Left lobe of liver (tissue), 2 donors: Measurements from ENCODE around the gene RXFP1. TPM values are rescaled to one million over a fixed set of nuclear protein-coding genes. Genes with fewer than 3 reads are reported as not detected.

Source experiments
- ATAC-seq: fragments of 200-7000 bp; cut with Tn5 transposase; one replicate; pipeline ENCODE4 v1.9.1; 2020; ENCODE audit warnings: mild to moderate bottlenecking, moderate library complexity
- DNase-seq: peaks from one replicate; pipeline ENCODE4 v3.0.0-alpha.2; 2020; ENCODE audit warnings: low spot score
- total RNA-seq: library from RNA; stranded (reverse); gene quantifications from one replicate; pipeline ENCODE4 v1.2.1, GENCODE V29; 2021
- donor health status: DM: no; HTN: no; CAD: no; lungs with moderate emphysema.
- donor health status: DM: no; HTN: yes; CAD: no.

The RXFP1 gene
- total RNA-seq, 1 donor from 2014 or later = 1.1 TPM

- DNase-seq = no peak
- no peak for ATAC-seq
These were observed 18.6 kb downstream of the RXFP1 start for GRCh38 chr4:158540125-158540907.

GRCh38 chr4:158541506-158541905, 19.8 kb downstream of the RXFP1 start:
- ATAC-seq (no peak), DNase-seq (no peak)

- DNase-seq = no peak
- no peak for ATAC-seq
These were observed 21.5 kb downstream of the RXFP1 start for GRCh38 chr4:158543191-158543590.

- DNase-seq (no peak), ATAC-seq (no peak)
These were observed 22.5 kb downstream of the RXFP1 start for GRCh38 chr4:158544141-158544540.

- DNase-seq = no peak
- no peak for ATAC-seq
These were observed 31.7 kb downstream of the RXFP1 start for GRCh38 chr4:158553364-158553763.

- no peak for DNase-seq
- ATAC-seq = no peak
These were observed 38.6 kb downstream of the RXFP1 start for GRCh38 chr4:158560284-158560683.

GRCh38 chr4:158566860-158567259, 45.2 kb downstream of the RXFP1 start:
- ATAC-seq (no peak), DNase-seq (no peak)

- no peak for DNase-seq
These were observed 50.1 kb downstream of the RXFP1 start for GRCh38 chr4:158571736-158572135.

GRCh38 chr4:158572608-158573007, 50.9 kb downstream of the RXFP1 start:
- DNase-seq = no peak
- no peak for ATAC-seq

More at GRCh38 chr4:158571736-158572135, 50.1 kb downstream of the RXFP1 start:
- no peak for ATAC-seq

- ATAC-seq (no peak), DNase-seq (no peak)
These were observed 56.8 kb downstream of the RXFP1 start for GRCh38 chr4:158578476-158578875.

- ATAC-seq (no peak), DNase-seq (no peak)
These were observed 58.4 kb downstream of the RXFP1 start for GRCh38 chr4:158580064-158580463.

GRCh38 chr4:158581161-158581560, 59.5 kb downstream of the RXFP1 start:
- no peak for DNase-seq
- no peak for ATAC-seq

GRCh38 chr4:158586881-158587280, 65.2 kb downstream of the RXFP1 start:
- DNase-seq (no peak), ATAC-seq (no peak)

- ATAC-seq (no peak), DNase-seq (no peak)
These were observed 66.6 kb downstream of the RXFP1 start for GRCh38 chr4:158588285-158588684.

- no peak for ATAC-seq
- DNase-seq = no peak
These were observed 67.1 kb downstream of the RXFP1 start for GRCh38 chr4:158588777-158589176.

GRCh38 chr4:158590306-158590705, 68.6 kb downstream of the RXFP1 start:
- no peak for ATAC-seq

GRCh38 chr4:158590824-158591223, 69.1 kb downstream of the RXFP1 start:
- ATAC-seq = no peak
- DNase-seq = no peak

More at GRCh38 chr4:158590306-158590705, 68.6 kb downstream of the RXFP1 start:
- DNase-seq = no peak

GRCh38 chr4:158597879-158598596, 76.4 kb downstream of the RXFP1 start:
- DNase-seq (no peak), ATAC-seq (no peak)

- DNase-seq = no peak
- no peak for ATAC-seq
These were observed 77.5 kb downstream of the RXFP1 start for GRCh38 chr4:158599150-158599549.

GRCh38 chr4:158599765-158600498, 78.2 kb downstream of the RXFP1 start:
- ATAC-seq = no peak
- no peak for DNase-seq

GRCh38 chr4:158604369-158604768, 82.7 kb downstream of the RXFP1 start:
- no peak for DNase-seq
- ATAC-seq = no peak

- DNase-seq (no peak), ATAC-seq (no peak)
These were observed 83.7 kb downstream of the RXFP1 start for GRCh38 chr4:158605393-158605792.
